Right lobe of liver (tissue), 4 donors: ENCODE data around the gene IER2.

Source experiments
- CTCF ChIP-seq, 4 donors: fragments of 200-600 bp in 3 of 4; fragments of 450-650 bp in 1 of 4; IDR thresholded peaks; one replicate each; pipeline versions ENCODE4 v1.5.1 to v1.8.0; 2016 to 2022; ENCODE audit warnings: antibody characterized with exemption in 4 of 4, mild to moderate bottlenecking in 2 of 4
- POLR2A ChIP-seq: fragments of 450-650 bp; IDR thresholded peaks from one replicate; pipeline ENCODE4 v1.6.1; 2017; ENCODE audit warnings: antibody characterized with exemption, mild to moderate bottlenecking
- donor health status: DM: no; HTN: no; CAD: no.
- donor health status: DM: no; HTN: no; CAD: no.
- donor health status: DM: no; HTN: yes; CAD: no.

GRCh38 chr19:13116282-13117175 lies 33.7 kb upstream of the IER2 start, which contains the start of gene TRMT1:
- TF ChIP-seq CTCF (IDR thresholded peaks at IDR 0.05) (no peak), POLR2A (peak; percentile 15)
